D721Med (cell line): ENCODE data around the gene CTRL.
"Not testable (repeated sequence)": the region's sequence is repeated elsewhere in the genome, so short reads cannot be mapped to it uniquely, and the experiment has no call there.

Experiments used
- DNase-seq: peaks from one replicate; pipeline ENCODE4 v3.0.0; 2011; ENCODE audit warnings: low spot score; ENCODE audit not compliant: insufficient read length
- FAIRE-seq: peaks from 2 replicates; lab custom pipeline; 2011; peaks lifted over from hg19 to GRCh38; lab: Jason Lieb, UNC
- TF ChIP-seq, protein P1 (sequence below): IDR thresholded peaks from 2 replicates; pipeline ENCODE4 v1.5.1; 2012; ENCODE audit warnings: mild to moderate bottlenecking, control low read depth; ENCODE audit not compliant: insufficient read depth; ENCODE audit errors: missing control alignments

Gene CTRL

DNA sequence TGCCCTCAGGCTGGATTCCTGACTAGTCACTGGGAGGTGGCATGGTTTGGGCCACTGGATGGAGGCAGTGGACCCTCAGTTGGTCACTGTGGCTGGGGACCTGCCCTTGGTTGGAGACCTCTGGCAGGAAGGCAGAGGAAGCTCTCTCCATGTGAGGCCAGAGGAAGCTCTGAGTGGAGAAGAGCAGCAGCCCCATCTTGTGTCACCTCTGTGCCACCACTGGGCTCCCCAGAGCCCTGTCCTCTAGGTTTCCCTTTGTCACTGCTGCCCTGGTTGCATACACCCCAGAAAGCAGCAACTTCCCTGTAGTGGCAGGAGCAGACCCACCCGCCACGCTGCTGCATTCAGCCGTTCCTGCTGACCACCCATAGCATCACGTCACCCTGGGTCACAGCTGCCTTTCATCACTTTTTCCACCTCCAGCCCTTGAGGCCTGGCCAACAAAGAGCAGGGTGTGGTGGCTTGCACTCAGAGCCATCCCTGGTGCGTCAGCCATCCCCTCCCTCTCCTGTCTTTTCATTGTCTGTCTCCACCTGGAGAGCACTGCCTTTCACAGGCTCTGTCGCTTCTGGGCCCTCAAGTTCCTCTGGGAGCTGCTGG lies 11.9 kb downstream of the CTRL start:
- FAIRE-seq (no peak), DNase-seq (no peak)
- TF ChIP-seq, protein P1, sequence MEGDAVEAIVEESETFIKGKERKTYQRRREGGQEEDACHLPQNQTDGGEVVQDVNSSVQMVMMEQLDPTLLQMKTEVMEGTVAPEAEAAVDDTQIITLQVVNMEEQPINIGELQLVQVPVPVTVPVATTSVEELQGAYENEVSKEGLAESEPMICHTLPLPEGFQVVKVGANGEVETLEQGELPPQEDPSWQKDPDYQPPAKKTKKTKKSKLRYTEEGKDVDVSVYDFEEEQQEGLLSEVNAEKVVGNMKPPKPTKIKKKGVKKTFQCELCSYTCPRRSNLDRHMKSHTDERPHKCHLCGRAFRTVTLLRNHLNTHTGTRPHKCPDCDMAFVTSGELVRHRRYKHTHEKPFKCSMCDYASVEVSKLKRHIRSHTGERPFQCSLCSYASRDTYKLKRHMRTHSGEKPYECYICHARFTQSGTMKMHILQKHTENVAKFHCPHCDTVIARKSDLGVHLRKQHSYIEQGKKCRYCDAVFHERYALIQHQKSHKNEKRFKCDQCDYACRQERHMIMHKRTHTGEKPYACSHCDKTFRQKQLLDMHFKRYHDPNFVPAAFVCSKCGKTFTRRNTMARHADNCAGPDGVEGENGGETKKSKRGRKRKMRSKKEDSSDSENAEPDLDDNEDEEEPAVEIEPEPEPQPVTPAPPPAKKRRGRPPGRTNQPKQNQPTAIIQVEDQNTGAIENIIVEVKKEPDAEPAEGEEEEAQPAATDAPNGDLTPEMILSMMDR: peak; percentile 6

DNA sequence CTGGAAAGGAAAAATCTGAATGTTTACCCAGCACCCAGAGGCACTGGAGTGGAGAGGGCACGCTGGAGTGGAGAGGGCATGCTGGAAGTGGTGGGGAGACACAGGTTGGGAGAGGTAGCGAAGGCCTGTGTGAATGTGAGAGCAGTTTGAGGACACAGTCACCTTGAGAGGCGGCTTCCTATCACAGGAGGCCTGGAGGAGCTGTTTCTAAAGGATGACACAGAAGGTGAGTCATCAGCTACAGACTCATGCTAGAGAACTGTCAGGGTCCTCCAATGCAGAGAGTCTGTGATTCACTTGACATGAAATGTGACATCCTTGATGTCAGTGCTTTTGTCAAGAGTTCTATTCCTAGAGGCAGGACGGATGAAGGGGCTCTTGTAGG lies 13.8 kb downstream of the CTRL start:
- DNase-seq: no peak
- TF ChIP-seq, protein P1: no peak
- FAIRE-seq: no peak

DNA sequence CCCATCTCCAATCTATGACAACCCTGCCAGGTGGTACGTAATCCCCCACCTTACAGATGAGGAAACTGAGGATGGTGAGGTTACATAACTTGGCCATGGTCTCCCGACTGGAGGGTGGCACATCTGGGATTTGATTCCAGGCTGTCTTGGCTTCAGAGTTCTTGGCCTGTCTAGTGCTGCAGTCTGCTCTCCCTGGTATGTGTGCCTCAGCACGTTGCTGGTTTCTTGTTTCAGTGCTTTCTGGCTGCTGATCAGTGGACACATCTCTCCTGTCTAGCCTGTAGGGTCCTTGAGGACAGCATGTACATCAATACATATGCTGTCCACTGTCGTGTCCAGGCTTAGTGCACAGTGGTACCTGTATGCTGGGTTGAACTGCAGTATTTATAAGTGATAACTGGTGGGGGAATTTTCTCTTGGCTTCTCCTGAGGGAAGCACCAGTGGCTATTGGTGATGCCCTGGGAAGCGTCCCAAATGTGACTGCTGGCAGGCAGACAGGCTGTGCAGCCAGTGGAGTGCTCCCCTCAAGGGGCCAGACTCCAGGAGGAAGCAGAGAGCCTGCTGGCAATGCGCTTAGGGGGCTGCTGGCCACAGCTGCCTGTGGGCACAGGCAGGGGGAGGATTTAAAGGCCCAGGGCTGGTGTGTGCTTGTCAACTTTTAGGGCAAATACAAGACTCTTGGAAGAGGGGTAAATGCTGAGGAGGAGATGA lies 14.4 kb downstream of the CTRL start:
- FAIRE-seq: no peak

DNA sequence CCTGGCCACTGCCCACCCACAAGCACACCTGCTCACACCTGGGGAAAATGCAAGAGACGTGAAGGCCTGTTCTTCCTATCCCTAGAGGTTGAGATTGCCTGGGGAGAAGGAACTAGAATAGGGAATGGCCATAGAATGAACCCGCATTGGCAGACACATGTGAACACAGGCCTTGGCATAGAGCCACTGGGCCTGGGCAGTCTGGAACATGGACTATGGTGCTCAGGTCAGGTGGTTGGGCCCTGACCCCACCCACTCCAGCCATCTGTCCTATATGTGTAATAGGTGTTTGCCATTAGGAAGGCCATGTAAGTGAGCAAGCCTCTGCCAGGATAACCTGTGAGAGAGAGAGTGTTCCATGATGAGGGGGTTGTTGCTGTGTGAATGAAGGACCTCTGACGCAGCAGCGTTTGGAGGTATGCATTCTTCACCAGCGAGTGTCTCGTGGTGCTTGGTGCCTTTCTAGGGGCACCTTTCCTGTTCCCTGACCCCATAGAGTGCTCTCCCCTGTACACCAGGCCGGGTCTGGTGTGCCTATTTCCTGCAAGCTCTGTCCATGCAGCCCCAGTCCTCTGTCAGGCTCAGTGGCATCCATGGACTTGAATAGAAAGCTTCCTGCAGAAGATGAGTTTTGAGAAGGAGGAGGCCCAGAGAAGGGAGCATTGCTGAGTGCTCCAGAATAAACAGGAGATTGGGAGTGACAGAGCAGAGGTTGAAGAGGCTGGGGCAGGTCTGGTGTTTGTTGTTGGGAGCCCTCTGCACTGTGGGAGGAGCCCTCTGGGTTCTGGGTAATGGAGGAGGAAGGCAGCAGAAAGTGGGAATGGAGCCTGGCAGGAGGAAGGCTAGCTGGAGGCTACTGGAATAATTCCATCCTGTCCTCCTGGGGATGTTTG lies 15.6 kb downstream of the CTRL start:
- FAIRE-seq (no peak), DNase-seq (no peak)
- TF ChIP-seq, protein P1: no peak

More for the DNA sequence above, 14.4 kb downstream of the CTRL start:
- TF ChIP-seq, protein P1: no peak
- DNase-seq: no peak

DNA sequence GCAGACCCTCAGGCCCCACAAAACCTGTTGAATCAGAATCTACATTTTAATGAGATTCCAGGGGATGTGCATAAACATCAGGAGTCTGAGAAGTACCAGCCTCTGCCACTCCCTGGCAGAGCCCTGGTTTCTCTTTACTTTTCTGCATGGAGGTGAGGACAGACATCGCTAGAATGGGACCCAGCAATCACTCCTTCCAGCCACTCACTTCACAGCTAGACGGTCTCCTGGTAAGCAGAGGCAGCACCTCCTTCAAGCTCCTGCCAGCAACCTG lies 16.2 kb downstream of the CTRL start:
- FAIRE-seq, DNase-seq: not testable (repeated sequence)

DNA sequence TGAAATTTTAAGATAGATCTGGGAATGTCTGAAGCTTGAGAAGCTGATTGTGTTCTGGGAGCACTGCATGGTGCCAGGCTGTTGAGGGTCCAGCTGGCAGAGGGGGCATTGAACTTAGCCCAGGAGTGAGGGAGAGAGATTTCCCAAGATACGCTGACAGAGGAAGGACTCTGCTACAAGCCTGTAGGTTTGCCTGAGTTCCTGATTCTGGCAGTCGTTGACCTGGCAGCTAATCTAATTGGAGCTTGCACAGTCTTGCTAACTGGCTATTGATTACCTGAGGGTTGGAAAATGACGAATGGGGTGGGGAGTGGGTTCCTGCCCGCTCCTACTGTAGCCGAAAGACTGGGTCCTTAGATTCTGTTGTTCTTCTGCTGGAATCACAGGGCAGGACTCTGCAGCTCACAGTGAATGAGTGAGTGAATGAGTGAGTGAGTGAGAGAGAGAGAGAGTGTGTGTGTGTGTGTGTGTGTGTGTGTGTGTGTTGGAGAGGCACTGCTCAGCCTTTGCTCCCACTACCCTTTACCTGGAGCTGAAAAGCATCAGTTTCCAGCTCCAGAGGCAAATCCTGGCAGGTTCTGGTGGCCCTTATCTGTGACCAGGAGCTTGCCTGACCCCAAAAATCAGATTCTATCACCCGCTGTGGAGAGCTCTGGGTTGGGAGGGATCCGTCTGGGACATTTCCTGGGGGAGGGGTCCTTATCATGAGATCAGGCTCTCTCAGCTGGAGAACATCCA lies 16.7 kb downstream of the CTRL start:
- FAIRE-seq: no peak

More for the DNA sequence above, 16.7 kb downstream of the CTRL start:
- DNase-seq: no peak
- TF ChIP-seq, protein P1: no peak
